Prostate gland (tissue), 2 donors: ENCODE results near the gene OR1K1.

ENCODE experiments used
- POLR2A ChIP-seq: fragments of 450-650 bp; IDR thresholded peaks from one replicate; pipeline ENCODE4 v1.6.1; 2016; ENCODE audit warnings: antibody characterized with exemption, mild to moderate bottlenecking
- POLR2AphosphoS5 ChIP-seq: sonication (generic); formaldehyde crosslinking; IDR thresholded peaks from one replicate; pipeline ENCODE4 v1.6.1; 2017; ENCODE audit warnings: antibody characterized with exemption
- TF ChIP-seq, protein P1 (sequence below), 4 experiments: fragments of 200-600 bp in 2 of 4; fragments of 450-650 bp in 2 of 4; sonication (generic) in 2 of 4; IDR thresholded peaks; 1 replicate in 3 of 4; 2 replicates in 1 of 4; pipeline ENCODE4 v1.5.1; 2016 to 2019; ENCODE audit warnings: antibody characterized with exemption in 4 of 4, mild to moderate bottlenecking in 2 of 4, moderate library complexity in 2 of 4

DNA sequence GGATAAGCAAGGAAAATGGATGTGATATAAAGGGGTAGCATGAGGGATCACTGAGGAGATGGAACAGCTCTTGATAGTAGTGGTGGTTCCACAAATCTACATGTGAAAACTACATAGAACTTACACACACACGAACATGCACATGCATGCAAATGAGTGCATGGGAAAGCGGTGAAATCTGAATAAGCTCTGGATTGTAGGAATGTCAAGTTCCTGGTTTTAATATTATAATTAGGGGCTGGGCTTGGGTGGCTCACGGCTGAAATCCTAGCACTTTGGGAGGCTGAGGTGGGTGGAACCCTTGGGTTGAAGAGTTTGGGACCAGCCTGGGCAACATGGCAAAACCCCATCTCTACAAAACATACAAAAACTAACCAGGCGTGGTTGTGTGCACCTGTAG, 41.6 kb downstream of the OR1K1 start:
- TF ChIP-seq, protein P1, sequence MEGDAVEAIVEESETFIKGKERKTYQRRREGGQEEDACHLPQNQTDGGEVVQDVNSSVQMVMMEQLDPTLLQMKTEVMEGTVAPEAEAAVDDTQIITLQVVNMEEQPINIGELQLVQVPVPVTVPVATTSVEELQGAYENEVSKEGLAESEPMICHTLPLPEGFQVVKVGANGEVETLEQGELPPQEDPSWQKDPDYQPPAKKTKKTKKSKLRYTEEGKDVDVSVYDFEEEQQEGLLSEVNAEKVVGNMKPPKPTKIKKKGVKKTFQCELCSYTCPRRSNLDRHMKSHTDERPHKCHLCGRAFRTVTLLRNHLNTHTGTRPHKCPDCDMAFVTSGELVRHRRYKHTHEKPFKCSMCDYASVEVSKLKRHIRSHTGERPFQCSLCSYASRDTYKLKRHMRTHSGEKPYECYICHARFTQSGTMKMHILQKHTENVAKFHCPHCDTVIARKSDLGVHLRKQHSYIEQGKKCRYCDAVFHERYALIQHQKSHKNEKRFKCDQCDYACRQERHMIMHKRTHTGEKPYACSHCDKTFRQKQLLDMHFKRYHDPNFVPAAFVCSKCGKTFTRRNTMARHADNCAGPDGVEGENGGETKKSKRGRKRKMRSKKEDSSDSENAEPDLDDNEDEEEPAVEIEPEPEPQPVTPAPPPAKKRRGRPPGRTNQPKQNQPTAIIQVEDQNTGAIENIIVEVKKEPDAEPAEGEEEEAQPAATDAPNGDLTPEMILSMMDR (IDR thresholded peaks at IDR 0.05), result no peak
- TF ChIP-seq POLR2A (no peak), POLR2AphosphoS5 (no peak)
